ENCODE data around the gene NAGLU. TPM values are rescaled to one million over a fixed set of nuclear protein-coding genes. Genes with fewer than 3 reads are reported as not detected.

Gene NAGLU
- total RNA-seq, 6 experiments from 2014 or later, result 38.7 to 43.1 (median 39.9) TPM

- no peak overlapping the region for H3K4me3 Mint-ChIP-seq
- peaks cover 42% of the 10 kb centered on the region for H3K4me1 Mint-ChIP-seq (ENCODE audit: low read depth)
- H3K27ac Mint-ChIP-seq, result peak overlapping the region; percentile 20; the same call in 1 of the 2 replicates
- H3K9me3 Mint-ChIP-seq, result no peaks in the 10 kb centered on the region
- peaks cover 13% of the 10 kb centered on the region for H3K36me3 Mint-ChIP-seq (ENCODE audit: low read depth)
- no peak for DNase-seq
- H3K27me3 Mint-ChIP-seq (ENCODE audit: insufficient read depth), result peaks cover 2% of the 10 kb centered on the region
- no peak for TF ChIP-seq CTCF (IDR thresholded peaks at IDR 0.05)
Observed at GRCh38 chr17:42514867-42515266, 21.2 kb upstream of the NAGLU start.

DNA sequence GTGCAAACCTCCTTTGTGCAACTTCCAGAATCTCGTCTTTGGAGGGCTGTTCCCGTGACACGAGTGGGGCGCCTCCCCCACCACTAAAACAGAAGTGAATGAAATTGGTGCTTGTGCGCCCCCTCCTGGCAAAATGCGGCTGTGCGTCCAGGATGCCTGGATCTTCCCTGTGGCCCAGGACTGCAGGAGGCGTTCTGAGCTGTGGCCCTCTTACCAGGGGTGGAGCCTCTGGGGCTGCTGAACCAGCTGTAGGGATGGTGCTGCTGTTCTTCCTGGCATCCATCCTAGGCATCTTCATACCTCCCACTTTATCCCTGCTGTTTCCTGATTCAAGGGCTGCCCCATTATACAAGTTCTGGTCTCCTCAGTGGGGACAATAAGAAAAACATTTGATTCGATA lies 18.5 kb upstream of the NAGLU start:
- peak; percentile 99 for TF ChIP-seq CTCF (IDR thresholded peaks at IDR 0.05)
- H3K4me3 Mint-ChIP-seq, result peak overlapping the region; percentile 71
- H3K27ac Mint-ChIP-seq, result peak overlapping the region; percentile 97
- H3K27me3 Mint-ChIP-seq (ENCODE audit: insufficient read depth), result peaks cover 6% of the 10 kb centered on the region
- H3K9me3 Mint-ChIP-seq, result no peaks in the 10 kb centered on the region
- peak; percentile 90 for DNase-seq
- H3K4me1 Mint-ChIP-seq (ENCODE audit: low read depth), result peaks cover 69% of the 10 kb centered on the region
- H3K36me3 Mint-ChIP-seq (ENCODE audit: low read depth), result peaks cover 14% of the 10 kb centered on the region

DNA sequence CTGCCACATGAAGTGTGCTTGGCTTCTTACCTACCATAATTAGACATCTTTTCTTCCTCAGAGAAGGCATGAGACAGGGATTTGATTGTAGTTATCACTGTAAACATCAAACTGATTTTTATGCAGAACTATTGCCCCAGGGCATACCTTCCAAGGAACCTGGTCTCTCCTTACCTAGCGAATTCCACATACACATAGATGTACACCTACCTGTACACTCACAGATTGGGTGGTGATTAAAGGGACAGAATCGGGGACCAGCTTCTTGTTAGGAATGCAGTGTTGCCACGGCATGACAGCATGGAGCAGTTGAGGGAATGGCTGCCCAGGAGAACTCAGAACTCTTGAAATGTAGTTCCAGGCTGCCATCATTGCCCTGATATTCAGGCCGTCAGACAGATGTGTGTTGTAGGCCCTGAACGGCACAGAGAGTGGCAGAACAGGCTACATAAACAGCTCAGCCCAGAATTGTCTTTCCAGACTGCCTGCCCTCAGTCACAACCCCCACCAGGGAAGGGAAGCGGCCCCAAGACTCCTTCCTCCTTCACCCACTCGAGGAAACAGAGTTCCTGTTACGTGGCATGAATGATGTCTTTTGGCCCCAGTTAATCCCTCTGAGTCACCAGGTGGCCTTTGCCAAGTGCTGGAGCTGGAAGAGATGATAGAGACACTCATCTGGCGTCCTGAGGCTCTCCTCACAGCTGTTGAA lies 17.8 kb upstream of the NAGLU start:
- peak overlapping the region; percentile 97 for H3K27ac Mint-ChIP-seq
- peaks cover 76% of the 10 kb centered on the region for H3K4me1 Mint-ChIP-seq (ENCODE audit: low read depth)
- peaks cover 6% of the 10 kb centered on the region for H3K27me3 Mint-ChIP-seq (ENCODE audit: insufficient read depth)
- peak; percentile 97 for DNase-seq
- no peaks in the 10 kb centered on the region for H3K9me3 Mint-ChIP-seq
- peaks cover 16% of the 10 kb centered on the region for H3K36me3 Mint-ChIP-seq (ENCODE audit: low read depth)
- H3K4me3 Mint-ChIP-seq, result peak overlapping the region; percentile 71
- no peak for TF ChIP-seq CTCF (IDR thresholded peaks at IDR 0.05)

GRCh38 chr17:42518755-42519545 lies 17.1 kb upstream of the NAGLU start:
- peak; percentile 6 for DNase-seq
- H3K4me1 Mint-ChIP-seq (ENCODE audit: low read depth), result peaks cover 80% of the 10 kb centered on the region

More at GRCh38 chr17:42518755-42519545, 17.1 kb upstream of the NAGLU start:
- peak overlapping the region; percentile 71 for H3K4me3 Mint-ChIP-seq
- no peaks in the 10 kb centered on the region for H3K9me3 Mint-ChIP-seq
- TF ChIP-seq CTCF (IDR thresholded peaks at IDR 0.05), result no peak
- H3K27ac Mint-ChIP-seq, result peak overlapping the region; percentile 97
- H3K36me3 Mint-ChIP-seq (ENCODE audit: low read depth), result peaks cover 20% of the 10 kb centered on the region
- peaks cover 6% of the 10 kb centered on the region for H3K27me3 Mint-ChIP-seq (ENCODE audit: insufficient read depth)
